Measurements from ENCODE around the gene LYRM1. TPM values are rescaled to one million over a fixed set of nuclear protein-coding genes. Genes with fewer than 3 reads are reported as not detected.

Gene LYRM1
- total and polyA plus RNA-seq, 2 of the 4 experiments (the other 2 are of a cell fraction): 19.0 to 35.0 TPM

- H2BK20ac ChIP-seq (ENCODE audit: low read depth, low read length): no peak overlapping the region
- H3K27ac ChIP-seq (ENCODE audit: insufficient read depth, low read length): no peak overlapping the region
- H2AK5ac ChIP-seq (ENCODE audit: low read depth, low read length): no peak overlapping the region
- no peak overlapping the region for H2BK15ac ChIP-seq (ENCODE audit: low read depth, low read length)
- H3K4ac ChIP-seq (ENCODE audit: low read depth, low read length): no peak overlapping the region
- intact Hi-C loops (cut with micrococcal nuclease): loop anchor here (5.0 kb wide), 1 partner anchor 94 kb away; no protein-coding TSS in a partner anchor
- no peak overlapping the region for H3K14ac ChIP-seq (replicated peaks; ENCODE audit: low read depth, low read length)
- no peaks in the 10 kb centered on the region for H3K9me1 ChIP-seq (ENCODE audit: insufficient read depth, low read length)
- DNase-seq (no peak), ATAC-seq (ENCODE audit: low read depth) (no peak)
- H3K23ac ChIP-seq (ENCODE audit: low read depth, low read length): no peak overlapping the region
- H2AFZ ChIP-seq (replicated peaks; ENCODE audit: low read length, poor library complexity): no peak overlapping the region
- H3K4me2 ChIP-seq (ENCODE audit: low read depth, low read length): no peak overlapping the region
- no peaks in the 10 kb centered on the region for H3K36me3 ChIP-seq (ENCODE audit: control insufficient read depth, insufficient read depth, low read length)
- H3K9ac ChIP-seq (ENCODE audit: low read depth, low read length): no peak overlapping the region
- TF ChIP-seq MXI1 (IDR thresholded peaks at IDR 0.05; ENCODE audit: borderline replicate concordance, low read depth, low read length) (no peak), MAZ (IDR thresholded peaks at IDR 0.05; ENCODE audit: borderline replicate concordance, low read depth, low read length) (no peak), MAFK (IDR thresholded peaks at IDR 0.05; ENCODE audit: low read depth, low read length) (no peak), NFE2L2 (IDR thresholded peaks at IDR 0.05; ENCODE audit: low read depth, low read length) (no peak), CEBPB (IDR thresholded peaks at IDR 0.05; ENCODE audit: low read depth, low read length) (no peak), SMC3 (IDR thresholded peaks at IDR 0.05; ENCODE audit: low read depth, low read length) (no peak), POLR2A (IDR thresholded peaks at IDR 0.05; ENCODE audit: low read depth, low read length) (no peak)
- TF ChIP-seq, protein P1, sequence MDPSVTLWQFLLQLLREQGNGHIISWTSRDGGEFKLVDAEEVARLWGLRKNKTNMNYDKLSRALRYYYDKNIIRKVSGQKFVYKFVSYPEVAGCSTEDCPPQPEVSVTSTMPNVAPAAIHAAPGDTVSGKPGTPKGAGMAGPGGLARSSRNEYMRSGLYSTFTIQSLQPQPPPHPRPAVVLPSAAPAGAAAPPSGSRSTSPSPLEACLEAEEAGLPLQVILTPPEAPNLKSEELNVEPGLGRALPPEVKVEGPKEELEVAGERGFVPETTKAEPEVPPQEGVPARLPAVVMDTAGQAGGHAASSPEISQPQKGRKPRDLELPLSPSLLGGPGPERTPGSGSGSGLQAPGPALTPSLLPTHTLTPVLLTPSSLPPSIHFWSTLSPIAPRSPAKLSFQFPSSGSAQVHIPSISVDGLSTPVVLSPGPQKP (IDR thresholded peaks at IDR 0.05; ENCODE audit: borderline replicate concordance, low read depth, low read length): no peak
- no peaks in the 10 kb centered on the region; the same call in 1 of the 2 replicates for H3K27me3 ChIP-seq (ENCODE audit: control insufficient read depth, insufficient read depth, low read length)
- no peaks in the 10 kb centered on the region for H3K9me3 ChIP-seq (ENCODE audit: control insufficient read depth, insufficient read depth, low read length)
- no peak overlapping the region for H4K91ac ChIP-seq (ENCODE audit: insufficient read depth, low read depth, low read length)
- in situ Hi-C loops (cut with MboI; ENCODE audit: low sequenced_read_pairs): no loop called here
- H4K20me1 ChIP-seq (ENCODE audit: insufficient read depth, low read length): no peaks in the 10 kb centered on the region
- H3K18ac ChIP-seq (ENCODE audit: low read depth, low read length): no peak overlapping the region
- no peak overlapping the region for H3K4me3 ChIP-seq (ENCODE audit: insufficient read depth, low read depth, low read length)
- no peak overlapping the region for H4K5ac ChIP-seq (ENCODE audit: low read depth, low read length)
- BruUV-seq (replicated peaks): no TSS peak
- CTCF ChIA-PET: no interaction called here
- no peak overlapping the region for H2AK9ac ChIP-seq (replicated peaks; ENCODE audit: low read depth, low read length, poor library complexity)
- 65% methylated on average over 3 of the region's 8 CpGs; no CpG with 5 or more reads in 1 of the 2 experiments for WGBS, 2 experiments (ENCODE audit: extremely low coverage in 2 of 2, insufficient read length in 1 of 2)
- H2BK120ac ChIP-seq (ENCODE audit: low read depth, low read length): no peak overlapping the region
- H2BK5ac ChIP-seq (ENCODE audit: low read depth, low read length, poor library complexity, severe bottlenecking): no peak overlapping the region
- no peaks in the 10 kb centered on the region for H3K79me1 ChIP-seq (ENCODE audit: low read depth in 1 of 2, low read length in 2 of 2)
- no peak overlapping the region for H3K56ac ChIP-seq (ENCODE audit: extremely low read depth, insufficient read depth, low read length)
- H4K8ac ChIP-seq (ENCODE audit: low read depth in 2 of 2, low read length in 2 of 2): no peak overlapping the region
- dilution Hi-C loops (cut with HindIII; ENCODE audit: low sequenced_read_pairs, unreplicated experiment): no loop called here
- H3K4me1 ChIP-seq (ENCODE audit: control insufficient read depth, insufficient read depth, low read length): no peaks in the 10 kb centered on the region
- POLR2A ChIA-PET (ENCODE audit: unreplicated experiment): no interaction called here
Measured at GRCh38 chr16:20946015-20946629, 45.6 kb downstream of the LYRM1 start.

Data from IMR-90 (cell line).